NCI-H2227 treated with DMSO at 0.1 percent for 48 hours (cell line): ENCODE measurements around the gene CSTPP1.
A peak's percentile ranks its signal among the peaks of the same experiment; 100 is the strongest.

ENCODE experiments used
- DNase-seq: peaks from one replicate; lab custom pipeline; 2025; lab: John Stamatoyannopoulos, UW

Gene CSTPP1

DNA sequence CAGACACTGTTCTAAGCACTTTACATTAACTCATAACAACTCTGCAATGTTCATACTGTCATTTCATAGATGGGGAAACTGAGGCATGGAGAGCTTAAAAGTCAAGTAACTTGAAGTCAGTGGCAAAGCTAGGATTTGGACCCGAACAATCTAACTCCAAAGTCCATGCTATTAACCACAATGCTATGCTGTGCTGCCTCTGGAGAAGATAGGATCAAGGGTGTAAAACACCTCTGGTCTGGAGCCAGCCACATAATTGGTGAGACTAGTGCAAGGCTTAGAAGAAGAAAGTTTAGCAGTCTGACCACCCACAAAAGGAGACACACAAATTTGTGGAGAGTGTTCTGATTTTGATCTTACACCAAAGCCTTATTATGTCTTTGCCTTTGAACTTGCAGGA is 196.4 kb downstream of the CSTPP1 start:
- no peak for DNase-seq

DNA sequence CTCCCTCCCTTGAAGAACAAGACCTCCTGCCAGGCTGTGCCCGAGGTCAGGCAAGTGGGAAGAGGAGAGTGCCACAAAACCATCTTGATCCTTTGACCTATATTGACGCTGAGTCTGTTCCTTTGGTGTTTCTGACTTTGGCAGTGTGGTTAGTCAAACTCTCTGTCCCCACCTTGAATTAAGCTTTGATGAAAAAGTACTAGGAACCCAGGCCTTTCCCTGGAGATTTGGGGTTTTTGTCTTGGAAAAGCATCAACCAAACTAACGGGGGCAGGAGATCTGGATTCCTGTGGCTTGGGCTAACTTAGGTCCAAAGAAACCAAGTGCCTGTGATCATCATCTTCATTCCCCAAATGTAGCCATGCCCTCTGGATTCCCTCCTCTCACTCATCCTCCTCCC is 199.8 kb downstream of the CSTPP1 start:
- no peak for DNase-seq

DNA sequence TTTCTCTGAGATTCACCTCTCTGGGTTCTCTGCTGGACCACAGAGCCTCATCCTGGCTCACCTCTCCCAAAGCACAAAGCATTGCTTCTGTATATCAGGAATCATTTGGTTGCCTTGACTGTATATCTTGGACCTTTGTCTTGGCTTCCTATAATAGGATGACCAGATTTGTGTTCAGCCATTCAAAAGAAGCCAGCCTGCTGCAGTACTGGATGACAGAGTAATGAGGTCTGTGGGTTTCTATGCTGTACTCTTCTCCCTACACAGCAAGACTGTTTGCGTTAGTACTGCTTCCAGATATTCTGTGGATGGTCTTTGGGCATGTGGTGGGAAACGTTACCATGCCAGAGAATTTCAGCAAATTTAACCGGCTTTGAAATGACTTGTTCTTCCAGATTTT is 200.4 kb downstream of the CSTPP1 start:
- no peak for DNase-seq

DNA sequence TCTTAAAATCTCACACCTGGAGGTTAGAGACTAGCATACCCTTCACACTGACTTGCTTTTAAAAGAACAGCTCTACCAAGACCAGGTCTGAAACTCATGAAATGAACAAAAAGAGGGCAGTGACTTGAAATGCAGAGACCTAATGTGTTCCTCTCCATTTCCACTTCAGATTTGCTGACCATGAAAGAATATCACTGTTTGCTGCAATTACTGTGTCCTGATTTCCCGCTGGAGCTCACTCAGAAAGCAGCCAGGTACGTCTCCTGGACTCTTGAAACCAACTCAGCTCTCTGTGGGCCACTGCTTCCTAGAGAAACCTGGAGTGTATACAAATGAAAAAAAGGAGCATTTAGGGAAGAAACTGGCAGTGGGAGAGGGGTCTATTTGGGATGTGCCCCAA is 200.9 kb downstream of the CSTPP1 start:
- DNase-seq, result no peak

DNA sequence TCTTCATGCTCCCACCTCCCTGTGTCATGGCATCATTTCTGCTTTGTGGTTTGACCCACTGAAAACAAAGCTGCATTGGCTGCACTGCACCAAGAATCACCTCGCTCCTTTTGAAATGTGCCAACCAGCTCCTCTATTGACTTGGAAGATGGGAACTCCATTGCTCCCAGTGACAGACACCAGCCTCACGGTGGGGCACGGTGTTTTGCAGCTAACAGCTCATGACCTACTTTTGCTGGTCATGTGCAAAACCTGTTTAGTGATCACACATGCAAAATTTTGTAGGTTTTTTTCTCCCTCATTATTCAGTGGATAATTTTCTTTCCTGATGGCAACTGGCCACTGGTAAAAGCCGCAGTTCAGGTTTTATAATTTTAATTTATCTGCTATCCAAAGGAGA is 203.3 kb downstream of the CSTPP1 start:
- no peak for DNase-seq

DNA sequence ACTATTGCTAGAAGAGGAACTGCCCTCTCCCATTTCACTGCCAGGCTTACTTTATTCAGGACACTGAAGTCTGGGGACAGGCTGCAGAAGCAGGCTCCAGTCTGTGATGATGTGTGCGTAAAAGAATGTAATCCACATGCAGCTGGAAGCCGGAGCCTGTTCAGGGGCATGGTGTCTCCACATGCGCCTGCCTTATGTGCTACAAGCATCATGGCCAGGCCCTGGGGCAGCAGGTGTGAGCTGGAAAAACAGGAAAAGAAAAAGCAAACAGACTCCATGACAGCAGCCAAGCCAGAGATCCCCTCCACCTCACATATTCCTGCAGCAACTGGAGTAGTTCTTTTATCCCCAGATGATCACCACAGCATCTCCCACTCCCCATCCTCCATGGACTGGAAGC is 206.8 kb downstream of the CSTPP1 start:
- no peak for DNase-seq

DNA sequence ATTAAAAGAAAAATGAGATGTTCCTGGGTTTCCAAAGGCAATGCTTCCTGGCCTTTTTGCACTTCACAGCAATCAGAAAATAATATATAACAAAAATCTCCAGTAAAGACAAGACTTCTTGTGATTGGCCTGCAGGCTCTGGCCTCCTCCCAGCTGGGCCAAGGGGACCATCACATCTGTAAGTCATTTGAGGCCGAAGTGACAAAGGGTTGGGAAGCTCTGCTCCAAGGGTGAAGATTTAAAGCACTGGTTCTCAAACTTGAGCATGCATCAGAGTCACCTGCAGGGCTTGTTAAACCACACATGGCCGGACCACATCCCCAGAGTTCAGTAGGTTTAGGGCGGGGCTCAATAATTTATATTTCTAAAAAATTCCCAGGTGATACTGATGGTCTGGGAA is 208.0 kb downstream of the CSTPP1 start:
- no peak for DNase-seq

DNA sequence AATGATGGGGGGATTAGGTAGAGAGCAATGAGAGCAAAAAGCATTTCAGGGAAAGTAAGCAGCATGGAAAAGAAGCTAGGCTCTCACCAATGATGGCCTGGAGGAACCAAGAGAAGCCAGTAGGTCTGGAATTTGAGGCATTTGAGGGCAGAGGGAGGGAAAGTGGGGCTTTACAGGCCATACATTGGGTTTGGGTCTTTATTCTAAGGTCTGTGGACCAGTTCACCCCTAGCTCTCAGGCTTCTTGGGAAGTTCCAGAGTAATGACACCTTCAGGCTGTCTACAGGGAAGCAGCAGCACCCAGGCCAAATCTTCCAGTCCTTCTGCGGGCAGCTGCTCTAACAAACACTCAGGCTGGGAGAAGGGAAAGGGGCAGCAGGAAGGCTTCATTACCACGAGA is 210.7 kb downstream of the CSTPP1 start:
- DNase-seq, result no peak

DNA sequence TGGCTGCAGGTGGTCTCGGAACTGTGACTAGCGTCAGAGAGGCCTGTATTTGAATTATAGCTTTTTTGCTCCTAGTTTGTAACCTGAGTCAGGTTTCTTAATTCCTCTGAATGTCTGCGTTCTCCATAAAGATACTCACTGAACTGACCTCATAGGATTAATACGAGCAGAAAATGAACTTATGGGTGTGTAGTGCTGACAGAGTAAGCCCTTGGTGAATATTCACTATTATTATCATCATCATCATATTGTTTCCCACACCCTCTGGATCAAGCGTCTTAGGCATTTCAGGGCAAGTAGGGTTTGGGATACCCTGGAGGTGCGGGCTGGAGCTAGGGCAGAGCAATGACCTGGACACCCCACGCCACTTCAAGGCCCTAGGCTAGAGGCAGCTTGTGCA is 211.1 kb downstream of the CSTPP1 start:
- DNase-seq, result no peak

DNA sequence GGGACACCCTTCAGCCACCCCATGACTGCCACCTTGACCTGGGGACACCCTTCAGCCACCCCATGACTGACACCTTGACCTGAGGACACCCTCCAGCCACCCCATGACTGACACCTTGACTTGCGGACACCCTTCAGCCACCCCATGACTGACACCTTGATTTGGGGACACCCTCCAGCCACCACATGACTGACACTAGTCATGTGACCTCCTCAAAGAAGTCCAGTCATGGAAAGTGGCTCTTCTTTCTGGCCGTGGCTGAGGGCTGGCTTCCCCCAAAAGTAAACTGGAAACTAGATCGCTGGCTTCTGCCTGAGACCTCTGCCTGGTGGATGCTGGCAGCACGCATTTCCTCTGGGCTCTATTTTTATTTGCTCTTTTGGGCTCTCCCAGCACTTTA is 211.7 kb downstream of the CSTPP1 start:
- no peak for DNase-seq

DNA sequence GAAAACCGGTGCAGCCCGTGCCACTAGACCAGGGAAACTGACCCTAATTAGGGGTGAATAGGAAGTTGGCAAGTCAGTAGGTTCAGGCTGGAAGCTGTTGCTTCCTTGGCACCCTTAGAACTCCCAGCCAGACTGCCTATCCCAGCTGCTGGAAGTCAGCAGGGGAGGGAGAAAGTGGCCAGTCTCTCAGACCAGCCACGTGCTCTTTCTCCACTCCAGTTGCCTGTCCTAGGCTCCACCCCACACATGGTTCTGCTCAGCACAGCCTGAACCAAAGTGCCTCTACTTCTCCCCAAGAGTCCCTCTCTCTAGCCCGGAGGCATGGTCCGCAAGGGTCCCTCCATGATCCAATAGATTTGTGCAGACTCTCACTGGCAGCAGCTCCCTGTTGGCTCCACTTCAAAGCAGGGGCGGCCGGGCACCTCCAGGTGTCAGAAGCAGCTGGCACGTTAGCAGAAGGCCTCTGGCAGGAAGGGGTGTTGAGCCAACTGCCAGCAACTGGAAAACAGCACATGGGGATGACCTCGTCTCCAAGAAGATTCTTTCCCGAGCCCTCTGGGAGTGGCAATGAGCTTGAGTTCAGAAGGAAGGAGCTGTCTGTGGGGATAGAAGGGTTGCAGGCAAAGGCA is 212.5 kb downstream of the CSTPP1 start:
- DNase-seq, result no peak

DNA sequence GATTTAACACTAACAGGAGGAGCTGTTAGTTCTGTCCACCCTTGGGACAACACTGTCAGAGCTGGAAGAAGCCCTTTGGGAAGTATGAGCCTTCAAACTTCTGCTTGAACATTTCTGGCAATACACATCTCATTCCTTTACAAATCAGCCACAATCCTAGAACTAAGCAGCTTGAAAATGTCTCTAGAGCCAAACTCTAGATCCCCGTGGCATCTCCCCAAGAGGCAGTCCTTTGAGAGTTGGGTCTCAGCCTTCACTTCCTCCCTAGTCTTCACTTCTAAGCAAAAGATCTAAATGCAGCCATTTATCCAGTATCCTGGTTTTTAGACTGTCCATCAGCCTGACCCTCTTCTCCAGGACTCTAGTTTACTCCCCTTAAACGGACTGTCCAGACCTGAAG is 213.2 kb downstream of the CSTPP1 start:
- no peak for DNase-seq

DNA sequence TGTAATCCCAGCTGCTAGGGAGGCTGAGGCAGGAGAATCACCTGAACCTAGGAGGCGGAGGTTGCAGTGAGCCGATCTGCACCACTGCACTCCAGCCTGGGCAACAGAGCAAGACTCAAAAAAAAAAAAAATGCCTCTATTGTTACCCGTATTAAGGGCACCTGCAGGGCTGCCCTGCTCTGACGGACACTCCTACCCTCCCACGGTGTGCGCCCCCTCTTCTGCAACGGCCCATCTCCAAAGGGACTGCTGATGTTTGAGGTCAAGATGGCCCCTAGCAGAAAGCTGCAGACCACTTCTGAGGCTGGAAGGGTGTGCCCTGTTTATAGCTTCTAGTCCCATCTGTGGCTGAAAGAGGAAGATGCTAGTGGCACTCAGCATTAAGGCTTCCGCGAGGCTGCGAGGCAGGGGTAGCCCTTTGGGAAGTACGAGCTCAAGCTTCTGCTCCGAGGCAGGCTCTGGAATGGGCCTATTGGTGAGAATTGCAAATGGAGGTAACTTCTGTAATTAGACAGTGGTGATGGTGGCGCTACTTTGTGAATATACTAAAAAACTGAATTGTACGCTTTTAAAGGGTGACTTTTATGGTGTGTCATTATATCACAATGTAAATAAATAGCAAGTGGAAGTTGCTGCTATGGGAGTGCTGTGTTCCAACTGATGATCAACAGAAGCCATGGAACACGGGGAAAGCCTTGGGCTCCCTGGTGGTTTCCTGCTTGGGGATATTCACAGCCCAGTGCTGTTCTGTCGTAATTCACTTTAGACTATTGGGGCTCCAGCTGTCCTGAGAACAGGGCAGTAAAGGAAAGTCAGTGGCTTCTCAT is 215.8 kb downstream of the CSTPP1 start:
- DNase-seq, result no peak

DNA sequence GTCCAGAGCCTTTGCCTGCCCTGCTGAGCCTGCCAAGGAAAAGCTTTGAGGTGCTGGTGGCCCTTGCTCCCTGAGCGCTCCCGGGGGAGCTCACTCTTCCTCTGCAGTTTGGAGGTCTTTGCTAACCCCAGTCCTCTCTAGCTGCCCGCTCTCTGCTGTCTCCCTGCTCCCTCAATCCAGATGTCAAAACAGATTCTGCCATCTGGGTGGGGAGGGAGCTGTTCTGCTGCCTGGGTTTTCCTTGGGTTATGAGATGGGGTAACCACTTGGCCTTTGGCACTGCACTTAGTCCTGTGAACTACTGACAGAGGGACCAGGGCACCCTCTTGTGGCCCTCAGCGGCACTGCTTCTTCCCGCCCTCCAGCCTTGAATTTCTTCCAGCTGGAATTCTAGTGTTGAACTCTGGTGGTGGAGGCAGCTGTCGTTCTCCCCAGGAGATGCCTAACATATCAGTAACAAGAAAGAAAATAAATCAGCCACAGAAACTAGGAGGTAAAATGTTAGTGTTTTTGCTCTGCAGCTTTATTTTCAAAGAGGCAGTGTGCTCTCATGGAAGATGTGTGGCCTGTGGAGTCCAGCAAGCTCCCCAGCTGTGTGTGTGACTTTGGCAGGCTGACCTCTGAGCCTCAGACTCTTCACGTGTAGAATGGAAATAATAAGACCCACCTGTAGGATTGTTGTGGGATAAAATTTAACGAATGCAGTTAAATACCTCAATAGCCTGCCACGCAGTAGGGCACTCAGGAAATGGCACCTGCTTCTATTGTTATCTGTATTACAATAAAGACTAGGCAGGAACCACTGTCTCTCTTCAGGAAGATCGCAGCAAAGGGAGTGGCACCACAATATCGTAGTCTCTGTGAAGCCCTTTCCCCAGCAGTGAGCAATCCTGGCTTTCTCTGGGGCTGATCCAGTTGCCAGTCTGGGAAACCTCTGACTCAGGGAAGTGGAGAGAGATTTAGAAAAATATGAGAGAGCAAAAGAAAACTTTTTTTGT is 216.7 kb downstream of the CSTPP1 start:
- DNase-seq, result peak; percentile 41

DNA sequence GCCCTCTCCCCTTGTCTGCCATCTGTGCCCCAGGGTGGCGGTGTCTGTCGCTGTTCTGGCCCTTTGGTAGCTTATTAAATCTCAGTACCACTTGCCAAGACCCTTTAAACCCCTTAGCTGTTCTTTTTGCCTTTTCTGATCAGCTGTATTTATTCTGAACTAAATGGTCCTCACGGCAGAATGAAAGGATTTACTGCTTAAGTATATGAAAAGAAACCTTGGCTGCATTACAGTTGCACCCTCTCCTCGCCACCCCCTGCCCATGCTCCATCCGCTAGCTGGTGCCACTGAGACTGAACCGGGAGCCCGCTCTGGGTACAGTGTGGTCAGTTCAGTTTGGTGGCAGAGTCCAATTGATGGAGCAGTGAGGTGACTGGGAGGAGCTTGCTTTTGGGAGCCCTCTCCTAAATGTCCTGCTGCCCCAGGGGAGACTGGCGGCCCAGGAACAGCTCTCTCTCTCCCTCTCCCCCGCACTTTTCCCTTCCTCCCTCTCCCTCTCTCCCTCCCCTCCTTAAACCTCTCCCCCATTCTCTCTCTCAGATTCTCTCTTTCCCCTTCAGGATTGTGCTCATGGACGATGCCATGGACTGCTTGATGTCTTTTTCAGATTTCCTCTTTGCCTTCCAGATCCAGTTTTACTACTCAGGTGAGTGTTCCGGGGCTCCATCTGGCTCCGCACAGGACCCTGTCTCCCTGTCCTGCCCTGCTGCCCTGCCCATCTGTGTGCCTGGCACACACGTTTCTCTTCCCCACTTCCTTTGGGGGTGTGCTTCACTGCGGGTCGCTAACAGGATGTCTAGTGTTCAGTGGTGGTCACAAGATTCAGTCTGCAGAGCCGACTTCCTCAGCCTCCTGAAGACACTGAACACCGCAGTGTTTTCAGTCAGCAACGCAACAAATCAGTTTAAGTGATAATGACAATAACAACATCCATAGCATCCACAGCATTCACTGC is 218.3 kb downstream of the CSTPP1 start:
- no peak for DNase-seq

DNA sequence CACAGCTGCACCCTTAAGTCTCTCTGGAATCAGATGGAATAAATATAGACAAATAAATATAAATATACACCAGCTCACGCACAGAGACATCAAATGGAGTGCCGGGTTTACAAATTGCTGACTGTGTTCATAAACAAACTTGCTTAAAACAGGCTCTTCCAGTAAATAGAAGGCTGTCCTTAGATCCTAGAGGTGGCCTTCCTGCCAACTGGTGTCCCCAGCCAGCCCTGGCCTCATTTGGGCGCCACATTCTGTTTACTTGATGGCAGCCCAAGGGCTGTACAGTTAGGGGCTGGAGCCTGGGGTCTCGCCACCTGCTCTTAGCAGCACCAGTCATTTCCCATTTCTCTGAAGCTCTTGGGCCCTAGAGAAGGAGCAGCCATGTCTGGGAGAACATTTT is 219.3 kb downstream of the CSTPP1 start:
- DNase-seq, result no peak

DNA sequence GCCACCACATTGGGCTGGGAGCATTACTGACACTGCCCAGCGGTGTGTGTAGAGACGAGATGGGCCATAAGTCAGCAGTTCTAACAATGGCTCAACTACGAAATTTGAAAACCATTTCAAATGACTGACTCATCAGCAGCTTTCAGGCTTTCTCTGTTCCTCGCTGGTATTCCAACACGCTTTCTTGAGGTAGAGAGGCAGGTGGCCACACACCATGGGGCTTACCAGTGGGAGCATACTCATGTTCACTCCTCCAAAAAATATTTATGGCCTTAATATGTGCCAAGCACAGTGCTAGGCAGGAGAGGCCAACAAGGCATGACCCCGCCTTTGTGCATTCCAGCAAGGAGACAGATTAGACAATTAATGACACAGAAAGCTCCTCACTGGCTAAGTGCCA is 219.8 kb downstream of the CSTPP1 start:
- no peak for DNase-seq

DNA sequence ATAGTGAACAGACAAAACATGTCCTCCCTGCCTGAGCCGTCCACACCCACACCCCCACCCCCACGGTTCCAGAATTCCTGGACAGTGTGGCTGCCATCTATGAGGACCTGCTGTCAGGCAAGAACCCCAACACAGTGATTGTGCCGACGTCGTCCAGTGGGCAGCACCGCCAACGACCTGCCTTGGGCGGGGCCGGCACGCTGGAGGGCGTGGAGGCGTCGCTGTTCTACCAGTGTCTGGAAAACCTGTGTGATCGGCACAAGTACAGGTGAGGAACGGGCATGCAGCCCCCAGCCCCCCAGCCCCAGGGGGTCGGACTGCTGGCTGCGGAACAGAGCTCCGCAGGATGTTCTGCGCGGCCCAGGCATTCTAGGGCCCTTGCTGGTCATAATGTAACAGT is 220.4 kb downstream of the CSTPP1 start:
- no peak for DNase-seq

DNA sequence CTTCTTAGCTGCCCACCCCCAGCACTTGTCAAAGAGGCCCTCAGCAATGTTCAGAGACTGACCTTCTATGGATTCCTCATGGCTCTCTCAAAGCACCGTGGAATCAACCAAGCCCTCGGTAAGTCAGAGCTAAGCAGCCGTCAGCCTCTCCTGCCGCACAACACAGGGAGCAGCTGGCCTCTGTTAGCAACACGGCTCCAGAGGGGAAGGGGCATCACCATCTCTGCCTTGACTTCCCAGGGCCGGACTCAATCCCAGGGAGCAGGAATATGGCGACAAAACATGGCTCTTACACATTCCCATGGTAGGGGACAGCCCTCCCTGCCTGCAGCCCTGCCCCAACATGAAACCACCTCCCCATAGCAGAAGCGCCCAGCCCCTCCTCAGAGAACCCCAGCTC is 221.2 kb downstream of the CSTPP1 start:
- DNase-seq, result no peak

DNA sequence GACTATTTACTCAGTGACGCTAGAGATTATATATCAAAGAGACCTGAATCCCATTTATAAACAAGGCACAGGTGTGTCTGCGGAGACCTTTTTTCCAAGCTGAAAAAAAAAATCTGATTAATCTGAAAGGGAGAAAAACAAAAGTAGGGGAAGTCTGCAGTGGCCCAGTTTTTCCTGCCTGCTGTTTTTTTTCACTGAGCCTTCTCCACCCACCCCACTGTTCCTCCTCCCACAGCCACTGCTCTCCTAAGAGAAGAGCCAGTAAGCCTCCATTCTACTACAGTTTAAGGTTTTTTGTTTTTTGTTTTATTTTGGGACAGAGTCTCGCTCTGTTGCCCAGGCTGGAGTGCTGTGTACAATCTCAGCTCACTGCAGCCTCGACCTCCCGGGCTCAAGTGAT is 221.7 kb downstream of the CSTPP1 start:
- no peak for DNase-seq

DNA sequence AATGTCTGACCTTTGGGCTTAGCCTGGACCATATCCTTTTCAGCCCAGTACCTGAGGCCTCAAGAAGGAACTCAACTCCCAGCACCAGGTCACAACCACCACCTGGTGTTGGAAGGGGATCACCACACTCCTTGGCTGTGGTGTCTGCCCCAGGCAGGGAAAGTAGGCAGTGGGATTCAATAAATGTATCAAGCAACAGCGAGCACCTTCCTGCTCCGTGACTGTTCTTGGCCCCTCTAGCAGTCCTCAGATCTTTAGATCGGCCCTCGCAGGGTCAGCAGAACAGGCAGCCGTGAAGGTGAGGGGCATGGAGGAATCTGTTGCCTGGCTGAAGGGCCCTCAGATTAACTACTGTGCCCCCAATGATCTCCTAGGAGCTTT is 224.2 kb downstream of the CSTPP1 start:
- DNase-seq, result no peak
